Renal cortical epithelial cell (primary cell): Measurements from ENCODE around the gene CDH23. TPM values are rescaled to one million over a fixed set of nuclear protein-coding genes. Genes with fewer than 3 reads are reported as not detected.

Experiments
- DNase-seq: peaks from one replicate; pipeline ENCODE4 v3.0.0-alpha.2; 2011; ENCODE audit warnings: low read depth
- total RNA-seq: library from RNA; depleted of rRNA; stranded (reverse); fragments of >200 nt; gene quantifications from 2 replicates; pipeline ENCODE4 v1.2.3, GENCODE V29; 2014

CDH23 gene
- total RNA-seq, 1 donor from 2014 or later: not detected

- DNase-seq: peak; percentile 24
These were observed 343.4 kb downstream of the CDH23 start for GRCh38 chr10:71740069-71740653.

GRCh38 chr10:71741029-71741428, 344.3 kb downstream of the CDH23 start:
- DNase-seq: no peak

- no peak for DNase-seq
These were observed 345.0 kb downstream of the CDH23 start for GRCh38 chr10:71741671-71742070.

- DNase-seq: no peak
These were observed 345.8 kb downstream of the CDH23 start for GRCh38 chr10:71742301-71743088.

GRCh38 chr10:71743089-71743838, 346.5 kb downstream of the CDH23 start:
- DNase-seq: no peak

- DNase-seq: no peak
These were observed 347.1 kb downstream of the CDH23 start for GRCh38 chr10:71743866-71744265.

- no peak for DNase-seq
These were observed 348.4 kb downstream of the CDH23 start for GRCh38 chr10:71744897-71745663.

GRCh38 chr10:71745664-71746250, 349.0 kb downstream of the CDH23 start:
- DNase-seq: no peak

- no peak for DNase-seq
These were observed 349.8 kb downstream of the CDH23 start for GRCh38 chr10:71746344-71747037.

GRCh38 chr10:71747039-71747531, 350.4 kb downstream of the CDH23 start:
- DNase-seq: no peak

GRCh38 chr10:71747551-71748523, 351.1 kb downstream of the CDH23 start:
- no peak for DNase-seq

GRCh38 chr10:71748671-71749191, 352.0 kb downstream of the CDH23 start:
- DNase-seq: no peak

GRCh38 chr10:71749396-71749795, 352.7 kb downstream of the CDH23 start:
- DNase-seq: no peak

GRCh38 chr10:71750124-71750841, 353.6 kb downstream of the CDH23 start:
- DNase-seq: no peak

GRCh38 chr10:71750986-71751385, 354.3 kb downstream of the CDH23 start:
- DNase-seq: no peak

GRCh38 chr10:71751515-71752224, 354.9 kb downstream of the CDH23 start:
- no peak for DNase-seq

- DNase-seq: no peak
These were observed 355.8 kb downstream of the CDH23 start for GRCh38 chr10:71752391-71753090.
